ENCODE measurements around the gene PRICKLE4. TPM values are rescaled to one million over a fixed set of nuclear protein-coding genes. Genes with fewer than 3 reads are reported as not detected.

Gene PRICKLE4
- total and polyA plus RNA-seq, 2 donors = 3.1 to 3.7 TPM

- H3K27ac ChIP-seq (ENCODE audit: low read depth) = no peak overlapping the region
- WGBS = 66% methylated on average over 4 of the region's 4 CpGs
- H3K36me3 ChIP-seq (ENCODE audit: insufficient read depth) = no peaks in the 10 kb centered on the region
- H3K4me1 ChIP-seq (ENCODE audit: insufficient read depth) = no peaks in the 10 kb centered on the region
- H3K4me3 ChIP-seq (ENCODE audit: low read depth, low read length) = no peak overlapping the region
- no peak for DNase-seq (ENCODE audit: extremely low spot score)
Measured at GRCh38 chr6:41739041-41739440, 41.5 kb upstream of the PRICKLE4 start.

GRCh38 chr6:41740366-41741162 is 40.0 kb upstream of the PRICKLE4 start:
- WGBS = 77% methylated on average over 13 of the region's 13 CpGs
- Histone ChIP-seq H3K27ac (ENCODE audit: low read depth) (no peak overlapping the region), H3K36me3 (ENCODE audit: insufficient read depth) (no peaks in the 10 kb centered on the region), H3K4me1 (ENCODE audit: insufficient read depth) (no peaks in the 10 kb centered on the region), H3K4me3 (ENCODE audit: low read depth, low read length) (no peak overlapping the region)
- no peak for DNase-seq (ENCODE audit: extremely low spot score)

- DNase-seq (ENCODE audit: extremely low spot score) = no peak
Measured at GRCh38 chr6:41741625-41742490, 38.7 kb upstream of the PRICKLE4 start.

GRCh38 chr6:41743406-41744235 is 37.0 kb upstream of the PRICKLE4 start:
- no peak for DNase-seq (ENCODE audit: extremely low spot score)
- Histone ChIP-seq H3K36me3 (ENCODE audit: insufficient read depth) (no peaks in the 10 kb centered on the region), H3K4me3 (ENCODE audit: low read depth, low read length) (no peak overlapping the region), H3K27ac (ENCODE audit: low read depth) (no peak overlapping the region), H3K4me1 (ENCODE audit: insufficient read depth) (no peaks in the 10 kb centered on the region)
- 88% methylated on average over 6 of the region's 6 CpGs for WGBS

More at GRCh38 chr6:41741625-41742490, 38.7 kb upstream of the PRICKLE4 start:
- H3K4me1 ChIP-seq (ENCODE audit: insufficient read depth) = no peaks in the 10 kb centered on the region
- no peaks in the 10 kb centered on the region for H3K36me3 ChIP-seq (ENCODE audit: insufficient read depth)
- H3K4me3 ChIP-seq (ENCODE audit: low read depth, low read length) = no peak overlapping the region
- WGBS = 87% methylated on average over 20 of the region's 20 CpGs
- no peak overlapping the region for H3K27ac ChIP-seq (ENCODE audit: low read depth)

GRCh38 chr6:41744236-41744787 is 36.3 kb upstream of the PRICKLE4 start:
- Histone ChIP-seq H3K4me1 (ENCODE audit: insufficient read depth) (no peaks in the 10 kb centered on the region), H3K36me3 (ENCODE audit: insufficient read depth) (no peaks in the 10 kb centered on the region), H3K4me3 (ENCODE audit: low read depth, low read length) (no peak overlapping the region), H3K27ac (ENCODE audit: low read depth) (no peak overlapping the region)
- DNase-seq (ENCODE audit: extremely low spot score) = no peak
- 87% methylated on average over 7 of the region's 7 CpGs for WGBS

- Histone ChIP-seq H3K27ac (ENCODE audit: low read depth) (no peak overlapping the region), H3K4me3 (ENCODE audit: low read depth, low read length) (no peak overlapping the region), H3K4me1 (ENCODE audit: insufficient read depth) (no peaks in the 10 kb centered on the region), H3K36me3 (ENCODE audit: insufficient read depth) (no peaks in the 10 kb centered on the region)
- 92% methylated on average over 10 of the region's 10 CpGs for WGBS
- no peak for DNase-seq (ENCODE audit: extremely low spot score)
Measured at GRCh38 chr6:41746107-41746506, 34.5 kb upstream of the PRICKLE4 start.

GRCh38 chr6:41747256-41748101 is 33.1 kb upstream of the PRICKLE4 start, which contains the start of gene PGC:
Gene PGC (minus strand): TSS chr6:41747397. CDS start chr6:41747334, 63 bp downstream.
- Histone ChIP-seq H3K36me3 (ENCODE audit: insufficient read depth) (no peaks in the 10 kb centered on the region), H3K4me1 (ENCODE audit: insufficient read depth) (no peaks in the 10 kb centered on the region), H3K27ac (ENCODE audit: low read depth) (no peak within 1 kb of the TSS), H3K4me3 (ENCODE audit: low read depth, low read length) (no peak within 1 kb of the TSS)
- DNase-seq (ENCODE audit: extremely low spot score) = no peak
- WGBS = 89% methylated on average over 15 of the region's 15 CpGs

GRCh38 chr6:41748102-41748477 is 32.5 kb upstream of the PRICKLE4 start:
- 94% methylated on average over 6 of the region's 6 CpGs for WGBS
- no peak for DNase-seq (ENCODE audit: extremely low spot score)
- H3K4me3 ChIP-seq (ENCODE audit: low read depth, low read length) = no peak overlapping the region
- no peaks in the 10 kb centered on the region for H3K4me1 ChIP-seq (ENCODE audit: insufficient read depth)
- H3K36me3 ChIP-seq (ENCODE audit: insufficient read depth) = no peaks in the 10 kb centered on the region
- no peak overlapping the region for H3K27ac ChIP-seq (ENCODE audit: low read depth)

- DNase-seq (ENCODE audit: extremely low spot score) = no peak
- Histone ChIP-seq H3K36me3 (ENCODE audit: insufficient read depth) (no peaks in the 10 kb centered on the region), H3K4me1 (ENCODE audit: insufficient read depth) (no peaks in the 10 kb centered on the region), H3K27ac (ENCODE audit: low read depth) (no peak overlapping the region), H3K4me3 (ENCODE audit: low read depth, low read length) (no peak overlapping the region)
- WGBS = 33% methylated on average over 3 of the region's 3 CpGs
Measured at GRCh38 chr6:41748542-41748941, 32.0 kb upstream of the PRICKLE4 start.

- H3K4me1 ChIP-seq (ENCODE audit: insufficient read depth) = no peaks in the 10 kb centered on the region
- no peak overlapping the region for H3K27ac ChIP-seq (ENCODE audit: low read depth)
- H3K36me3 ChIP-seq (ENCODE audit: insufficient read depth) = no peaks in the 10 kb centered on the region
- WGBS = 98% methylated on average over 3 of the region's 3 CpGs
- DNase-seq (ENCODE audit: extremely low spot score) = no peak
- no peak overlapping the region for H3K4me3 ChIP-seq (ENCODE audit: low read depth, low read length)
Measured at GRCh38 chr6:41750374-41750773, 30.2 kb upstream of the PRICKLE4 start.

- no peaks in the 10 kb centered on the region for H3K4me1 ChIP-seq (ENCODE audit: insufficient read depth)
- H3K4me3 ChIP-seq (ENCODE audit: low read depth, low read length) = no peak overlapping the region
- DNase-seq (ENCODE audit: extremely low spot score) = no peak
- H3K36me3 ChIP-seq (ENCODE audit: insufficient read depth) = no peaks in the 10 kb centered on the region
- WGBS = 78% methylated on average over 4 of the region's 4 CpGs
- no peak overlapping the region for H3K27ac ChIP-seq (ENCODE audit: low read depth)
Measured at GRCh38 chr6:41755895-41756294, 24.7 kb upstream of the PRICKLE4 start.

- WGBS = 60% methylated on average over 13 of the region's 13 CpGs
- no peaks in the 10 kb centered on the region for H3K4me1 ChIP-seq (ENCODE audit: insufficient read depth)
- H3K27ac ChIP-seq (ENCODE audit: low read depth) = no peak overlapping the region
- no peak overlapping the region for H3K4me3 ChIP-seq (ENCODE audit: low read depth, low read length)
- H3K36me3 ChIP-seq (ENCODE audit: insufficient read depth) = no peaks in the 10 kb centered on the region
- no peak for DNase-seq (ENCODE audit: extremely low spot score)
Measured at GRCh38 chr6:41756354-41756753, 24.2 kb upstream of the PRICKLE4 start.
